HEK293 (cell line): ENCODE data around the gene SEMA6D.
A peak's percentile ranks its signal among the peaks of the same experiment; 100 is the strongest.

ENCODE experiments used
- CTCF ChIA-PET: fragments of 350-600 bp; formaldehyde crosslinking; extraction: SDS; loops from one replicate; lab custom pipeline; 2021; ENCODE audit warnings: antibody characterized with exemption; lab: Yijun Ruan, JAX
- POLR2A ChIA-PET: fragments of 300-600 bp; formaldehyde crosslinking; extraction: SDS; loops from one replicate; lab custom pipeline; 2020; ENCODE audit warnings: antibody characterized with exemption, inconsistent platforms; lab: Yijun Ruan, JAX
- H3K27ac ChIP-seq: fragments of 200-500 bp; sonication (Bioruptor generic); 2 replicates; pipeline ENCODE4 v1.5.1; 2014; ENCODE audit warnings: low read depth, low read length, control low read depth, inconsistent platforms; ENCODE audit errors: extremely low read depth
- H3K36me3 ChIP-seq, 2 experiments: fragments of 200-500 bp in 1 of 2; sonication (Bioruptor generic) in 1 of 2; 1 replicate in 1 of 2; 2 replicates in 1 of 2; pipeline ENCODE4 v1.5.1; 2014 to 2017; ENCODE audit warnings: inconsistent platforms in 2 of 2, low read length in 2 of 2; ENCODE audit not compliant: control insufficient read depth in 2 of 2, insufficient read depth in 1 of 2
- H3K4me1 ChIP-seq: fragments of 200-500 bp; sonication (Bioruptor generic); 2 replicates; pipeline ENCODE4 v1.5.1; 2014; ENCODE audit warnings: mild to moderate bottlenecking, low read length, inconsistent platforms; ENCODE audit not compliant: control insufficient read depth, insufficient read depth
- H3K4me3 ChIP-seq: 2 replicates; pipeline ENCODE4 v1.5.1; 2011; ENCODE audit warnings: low read depth, mild to moderate bottlenecking, control low read depth, low read length, moderate library complexity
- H3K9me3 ChIP-seq: fragments of 200-500 bp; sonication (Bioruptor generic); 2 replicates; pipeline ENCODE4 v1.5.1; 2014; ENCODE audit warnings: low read depth, low read length, inconsistent platforms; ENCODE audit not compliant: control insufficient read depth, insufficient read depth
- BCL11A ChIP-seq: fragments of 450-650 bp; formaldehyde crosslinking; IDR thresholded peaks from 2 replicates; pipeline ENCODE4 v1.5.1; 2016; ENCODE audit warnings: low read depth, missing biosample characterization, missing genetic modification characterization
- HOXA7 ChIP-seq: sonication (generic); formaldehyde crosslinking; IDR thresholded peaks from 2 replicates; pipeline ENCODE4 v1.8.1; 2022; ENCODE audit warnings: missing genetic modification reagents, borderline replicate concordance
- SCRT2 ChIP-seq: fragments of 450-650 bp; formaldehyde crosslinking; IDR thresholded peaks from 2 replicates; pipeline ENCODE4 v1.5.1; 2016; ENCODE audit warnings: missing biosample characterization, missing genetic modification characterization
- SP2 ChIP-seq: fragments of 450-650 bp; formaldehyde crosslinking; IDR thresholded peaks from 2 replicates; pipeline ENCODE4 v1.5.1; 2016; ENCODE audit warnings: missing biosample characterization, missing genetic modification characterization
- ZBTB20 ChIP-seq: fragments of 450-650 bp; formaldehyde crosslinking; IDR thresholded peaks from 2 replicates; pipeline ENCODE4 v1.5.1; 2016; ENCODE audit warnings: missing biosample characterization, missing genetic modification characterization
- ZFHX2 ChIP-seq: fragments of 450-650 bp; formaldehyde crosslinking; conservative IDR thresholded peaks from 2 replicates; pipeline ENCODE4 v1.5.1; 2016; ENCODE audit warnings: missing biosample characterization, missing genetic modification characterization
- ZNF140 ChIP-seq: fragments of 450-650 bp; formaldehyde crosslinking; IDR thresholded peaks from 2 replicates; pipeline ENCODE4 v1.5.1; 2016; ENCODE audit warnings: missing biosample characterization, missing genetic modification characterization
- ZNF202 ChIP-seq: fragments of 450-650 bp; formaldehyde crosslinking; IDR thresholded peaks from 2 replicates; pipeline ENCODE4 v1.5.1; 2016; ENCODE audit warnings: missing biosample characterization, missing genetic modification characterization, borderline replicate concordance
- ZNF214 ChIP-seq: fragments of 450-650 bp; formaldehyde crosslinking; IDR thresholded peaks from 2 replicates; pipeline ENCODE4 v1.5.1; 2017; ENCODE audit warnings: missing biosample characterization, mild to moderate bottlenecking, missing genetic modification characterization, borderline replicate concordance
- ZNF239 ChIP-seq: fragments of 450-650 bp; formaldehyde crosslinking; IDR thresholded peaks from 2 replicates; pipeline ENCODE4 v1.5.1; 2016; ENCODE audit warnings: missing biosample characterization, missing genetic modification characterization
- ZNF473 ChIP-seq: fragments of 450-650 bp; formaldehyde crosslinking; IDR thresholded peaks from 2 replicates; pipeline ENCODE4 v1.5.1; 2017; ENCODE audit warnings: missing biosample characterization, missing genetic modification characterization
- ZNF48 ChIP-seq: fragments of 450-650 bp; formaldehyde crosslinking; IDR thresholded peaks from 2 replicates; pipeline ENCODE4 v1.5.1; 2016; ENCODE audit warnings: missing biosample characterization, missing genetic modification characterization
- ZNF549 ChIP-seq: fragments of 450-650 bp; IDR thresholded peaks from 2 replicates; pipeline ENCODE4 v1.5.1; 2018; ENCODE audit warnings: missing biosample characterization, missing genetic modification characterization, mild to moderate bottlenecking, inconsistent platforms, moderate library complexity
- ZNF561 ChIP-seq: fragments of 450-650 bp; IDR thresholded peaks from 2 replicates; pipeline ENCODE4 v1.5.1; 2018; ENCODE audit warnings: missing biosample characterization, missing genetic modification characterization, borderline replicate concordance
- ZNF610 ChIP-seq: fragments of 450-650 bp; formaldehyde crosslinking; IDR thresholded peaks from 2 replicates; pipeline ENCODE4 v1.5.1; 2016; ENCODE audit warnings: missing biosample characterization, missing genetic modification characterization, borderline replicate concordance
- ZNF658 ChIP-seq: fragments of 450-650 bp; formaldehyde crosslinking; IDR thresholded peaks from 2 replicates; pipeline ENCODE4; 2016; ENCODE audit warnings: missing biosample characterization, missing genetic modification characterization
- TF ChIP-seq, protein P1 (sequence below): fragments of 450-650 bp; formaldehyde crosslinking; IDR thresholded peaks from 2 replicates; pipeline ENCODE4 v1.5.1; 2016; ENCODE audit warnings: missing biosample characterization, missing genetic modification characterization
- TF ChIP-seq, protein P2 (sequence below): fragments of 450-650 bp; formaldehyde crosslinking; IDR thresholded peaks from 2 replicates; pipeline ENCODE4 v1.5.1; 2017; ENCODE audit warnings: missing biosample characterization, missing genetic modification characterization
- TF ChIP-seq, protein P3 (sequence below): fragments of 450-650 bp; formaldehyde crosslinking; optimal IDR thresholded peaks from 2 replicates; pipeline ENCODE3; 2016; ENCODE audit warnings: missing biosample characterization, mild to moderate bottlenecking, missing genetic modification characterization
- TF ChIP-seq, protein P4 (sequence below): fragments of 450-650 bp; formaldehyde crosslinking; IDR thresholded peaks from 2 replicates; pipeline ENCODE4 v1.5.1; 2016; ENCODE audit warnings: missing biosample characterization, missing genetic modification characterization
- TF ChIP-seq, protein P5 (sequence below): fragments of 450-650 bp; formaldehyde crosslinking; IDR thresholded peaks from 2 replicates; pipeline ENCODE4 v1.5.1; 2016; ENCODE audit warnings: missing biosample characterization, missing genetic modification characterization
- TF ChIP-seq, protein P6 (sequence below): fragments of 450-650 bp; formaldehyde crosslinking; IDR thresholded peaks from 2 replicates; pipeline ENCODE4 v1.5.1; 2016; ENCODE audit warnings: missing biosample characterization, missing genetic modification characterization

The SEMA6D gene

DNA sequence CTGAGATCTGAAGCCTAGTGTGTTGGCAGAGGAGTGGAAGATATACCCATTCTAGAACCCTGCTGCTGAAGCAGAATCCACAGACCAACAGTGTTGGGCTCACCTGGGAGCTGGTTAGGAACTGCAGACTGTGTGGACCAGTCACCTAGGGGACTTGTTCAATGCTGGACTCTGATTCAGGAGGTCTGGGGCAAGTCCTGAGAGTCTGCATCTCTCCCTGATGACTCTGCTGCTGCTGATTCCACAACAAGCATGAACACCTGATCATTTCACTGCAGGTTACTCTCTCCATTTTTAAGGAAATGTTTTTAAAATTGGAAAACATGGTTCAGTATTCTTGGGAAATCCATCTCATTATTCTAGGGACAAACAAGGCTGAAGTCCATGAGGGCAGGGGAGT is 84.9 kb downstream of the SEMA6D start (continued):
- TF ChIP-seq ZNF48 (no peak), BCL11A (tag by site-specific recombination) (no peak), ZNF473 (tag by site-specific recombination) (no peak), HOXA7 (CRISPR knock-in tag) (no peak), ZNF561 (tag by site-specific recombination) (no peak), ZNF658 (tag by site-specific recombination) (no peak), ZNF140 (tag by site-specific recombination) (no peak), ZNF214 (tag by site-specific recombination) (no peak)
- TF ChIP-seq, protein P1, sequence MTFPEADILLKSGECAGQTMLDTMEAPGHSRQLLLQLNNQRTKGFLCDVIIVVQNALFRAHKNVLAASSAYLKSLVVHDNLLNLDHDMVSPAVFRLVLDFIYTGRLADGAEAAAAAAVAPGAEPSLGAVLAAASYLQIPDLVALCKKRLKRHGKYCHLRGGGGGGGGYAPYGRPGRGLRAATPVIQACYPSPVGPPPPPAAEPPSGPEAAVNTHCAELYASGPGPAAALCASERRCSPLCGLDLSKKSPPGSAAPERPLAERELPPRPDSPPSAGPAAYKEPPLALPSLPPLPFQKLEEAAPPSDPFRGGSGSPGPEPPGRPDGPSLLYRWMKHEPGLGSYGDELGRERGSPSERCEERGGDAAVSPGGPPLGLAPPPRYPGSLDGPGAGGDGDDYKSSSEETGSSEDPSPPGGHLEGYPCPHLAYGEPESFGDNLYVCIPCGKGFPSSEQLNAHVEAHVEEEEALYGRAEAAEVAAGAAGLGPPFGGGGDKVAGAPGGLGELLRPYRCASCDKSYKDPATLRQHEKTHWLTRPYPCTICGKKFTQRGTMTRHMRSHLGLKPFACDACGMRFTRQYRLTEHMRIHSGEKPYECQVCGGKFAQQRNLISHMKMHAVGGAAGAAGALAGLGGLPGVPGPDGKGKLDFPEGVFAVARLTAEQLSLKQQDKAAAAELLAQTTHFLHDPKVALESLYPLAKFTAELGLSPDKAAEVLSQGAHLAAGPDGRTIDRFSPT (tag by site-specific recombination): no peak
- TF ChIP-seq, protein P2, sequence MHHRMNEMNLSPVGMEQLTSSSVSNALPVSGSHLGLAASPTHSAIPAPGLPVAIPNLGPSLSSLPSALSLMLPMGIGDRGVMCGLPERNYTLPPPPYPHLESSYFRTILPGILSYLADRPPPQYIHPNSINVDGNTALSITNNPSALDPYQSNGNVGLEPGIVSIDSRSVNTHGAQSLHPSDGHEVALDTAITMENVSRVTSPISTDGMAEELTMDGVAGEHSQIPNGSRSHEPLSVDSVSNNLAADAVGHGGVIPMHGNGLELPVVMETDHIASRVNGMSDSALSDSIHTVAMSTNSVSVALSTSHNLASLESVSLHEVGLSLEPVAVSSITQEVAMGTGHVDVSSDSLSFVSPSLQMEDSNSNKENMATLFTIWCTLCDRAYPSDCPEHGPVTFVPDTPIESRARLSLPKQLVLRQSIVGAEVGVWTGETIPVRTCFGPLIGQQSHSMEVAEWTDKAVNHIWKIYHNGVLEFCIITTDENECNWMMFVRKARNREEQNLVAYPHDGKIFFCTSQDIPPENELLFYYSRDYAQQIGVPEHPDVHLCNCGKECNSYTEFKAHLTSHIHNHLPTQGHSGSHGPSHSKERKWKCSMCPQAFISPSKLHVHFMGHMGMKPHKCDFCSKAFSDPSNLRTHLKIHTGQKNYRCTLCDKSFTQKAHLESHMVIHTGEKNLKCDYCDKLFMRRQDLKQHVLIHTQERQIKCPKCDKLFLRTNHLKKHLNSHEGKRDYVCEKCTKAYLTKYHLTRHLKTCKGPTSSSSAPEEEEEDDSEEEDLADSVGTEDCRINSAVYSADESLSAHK (tag by site-specific recombination): no peak
- TF ChIP-seq, protein P3, sequence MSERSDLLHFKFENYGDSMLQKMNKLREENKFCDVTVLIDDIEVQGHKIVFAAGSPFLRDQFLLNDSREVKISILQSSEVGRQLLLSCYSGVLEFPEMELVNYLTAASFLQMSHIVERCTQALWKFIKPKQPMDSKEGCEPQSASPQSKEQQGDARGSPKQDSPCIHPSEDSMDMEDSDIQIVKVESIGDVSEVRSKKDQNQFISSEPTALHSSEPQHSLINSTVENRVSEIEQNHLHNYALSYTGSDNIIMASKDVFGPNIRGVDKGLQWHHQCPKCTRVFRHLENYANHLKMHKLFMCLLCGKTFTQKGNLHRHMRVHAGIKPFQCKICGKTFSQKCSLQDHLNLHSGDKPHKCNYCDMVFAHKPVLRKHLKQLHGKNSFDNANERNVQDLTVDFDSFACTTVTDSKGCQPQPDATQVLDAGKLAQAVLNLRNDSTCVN: no peak
- TF ChIP-seq, all 188 proteins: peak for 0

DNA sequence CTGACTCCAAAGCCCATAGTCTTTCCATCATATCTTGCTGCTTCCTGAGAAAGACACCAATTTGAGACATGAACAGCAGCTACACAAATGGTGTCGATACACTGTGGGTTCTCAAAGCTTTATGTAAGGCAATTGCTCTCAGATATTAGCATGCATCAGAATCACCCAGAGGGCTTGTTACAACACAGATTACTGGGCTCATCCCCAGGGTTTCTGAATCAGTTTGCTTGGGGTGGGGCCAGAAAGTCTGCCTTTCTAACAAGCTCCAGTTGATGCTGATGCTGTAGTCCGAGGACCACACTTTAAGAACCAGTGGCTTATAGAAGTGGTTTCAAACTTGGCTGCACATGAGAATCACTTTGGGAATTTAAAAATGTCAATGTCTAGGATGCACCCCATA is 86.5 kb downstream of the SEMA6D start:
- no peak overlapping the region for H3K4me3 ChIP-seq
- POLR2A ChIA-PET: no interaction called here
- no peaks in the 10 kb centered on the region for H3K4me1 ChIP-seq
- CTCF ChIA-PET: no interaction called here
- TF ChIP-seq ZBTB20: peak; percentile 60
- TF ChIP-seq, protein P4, sequence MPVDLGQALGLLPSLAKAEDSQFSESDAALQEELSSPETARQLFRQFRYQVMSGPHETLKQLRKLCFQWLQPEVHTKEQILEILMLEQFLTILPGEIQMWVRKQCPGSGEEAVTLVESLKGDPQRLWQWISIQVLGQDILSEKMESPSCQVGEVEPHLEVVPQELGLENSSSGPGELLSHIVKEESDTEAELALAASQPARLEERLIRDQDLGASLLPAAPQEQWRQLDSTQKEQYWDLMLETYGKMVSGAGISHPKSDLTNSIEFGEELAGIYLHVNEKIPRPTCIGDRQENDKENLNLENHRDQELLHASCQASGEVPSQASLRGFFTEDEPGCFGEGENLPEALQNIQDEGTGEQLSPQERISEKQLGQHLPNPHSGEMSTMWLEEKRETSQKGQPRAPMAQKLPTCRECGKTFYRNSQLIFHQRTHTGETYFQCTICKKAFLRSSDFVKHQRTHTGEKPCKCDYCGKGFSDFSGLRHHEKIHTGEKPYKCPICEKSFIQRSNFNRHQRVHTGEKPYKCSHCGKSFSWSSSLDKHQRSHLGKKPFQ (tag by site-specific recombination): no peak
- no peak overlapping the region for H3K27ac ChIP-seq
- H3K36me3 ChIP-seq: no peaks in the 10 kb centered on the region
- H3K9me3 ChIP-seq: no peaks in the 10 kb centered on the region

DNA sequence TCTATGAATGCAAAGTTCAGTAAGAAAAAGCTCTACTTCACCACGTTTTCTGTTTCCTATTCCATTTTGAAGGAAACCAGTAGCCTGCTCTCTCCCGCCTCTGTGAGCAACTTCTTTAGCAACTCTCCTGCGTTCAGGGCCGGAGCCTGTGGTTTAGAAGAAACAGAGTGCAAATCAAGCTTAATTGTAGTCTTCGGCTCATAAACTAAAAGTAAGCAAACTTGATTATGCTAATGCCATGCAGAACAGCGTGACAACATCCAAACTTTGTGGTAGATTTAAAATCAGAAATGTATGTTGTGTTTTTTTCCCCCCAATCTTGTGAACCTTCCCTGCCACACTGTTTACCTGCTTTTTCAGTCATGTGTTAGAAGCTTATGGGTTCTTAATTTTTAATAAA is 87.4 kb downstream of the SEMA6D start:
- no peaks in the 10 kb centered on the region for H3K4me1 ChIP-seq
- ChIA-PET CTCF (interaction anchor here (0.6 kb wide), 1 partner anchor 451 kb away, joined by 5 read pairs; no protein-coding TSS in a partner anchor), POLR2A (no interaction called here)
- H3K27ac ChIP-seq: no peak overlapping the region
- H3K4me3 ChIP-seq: no peak overlapping the region
- no peaks in the 10 kb centered on the region for H3K36me3 ChIP-seq
- no peaks in the 10 kb centered on the region for H3K9me3 ChIP-seq
- TF ChIP-seq ZNF202 (tag by site-specific recombination) (no peak), ZNF239 (tag by site-specific recombination) (no peak), ZNF549 (tag by site-specific recombination) (no peak), ZFHX2 (tag by site-specific recombination) (no peak), SCRT2 (tag by site-specific recombination) (no peak), ZNF610 (tag by site-specific recombination) (no peak), SP2 (tag by site-specific recombination) (no peak)
- TF ChIP-seq, protein P5, sequence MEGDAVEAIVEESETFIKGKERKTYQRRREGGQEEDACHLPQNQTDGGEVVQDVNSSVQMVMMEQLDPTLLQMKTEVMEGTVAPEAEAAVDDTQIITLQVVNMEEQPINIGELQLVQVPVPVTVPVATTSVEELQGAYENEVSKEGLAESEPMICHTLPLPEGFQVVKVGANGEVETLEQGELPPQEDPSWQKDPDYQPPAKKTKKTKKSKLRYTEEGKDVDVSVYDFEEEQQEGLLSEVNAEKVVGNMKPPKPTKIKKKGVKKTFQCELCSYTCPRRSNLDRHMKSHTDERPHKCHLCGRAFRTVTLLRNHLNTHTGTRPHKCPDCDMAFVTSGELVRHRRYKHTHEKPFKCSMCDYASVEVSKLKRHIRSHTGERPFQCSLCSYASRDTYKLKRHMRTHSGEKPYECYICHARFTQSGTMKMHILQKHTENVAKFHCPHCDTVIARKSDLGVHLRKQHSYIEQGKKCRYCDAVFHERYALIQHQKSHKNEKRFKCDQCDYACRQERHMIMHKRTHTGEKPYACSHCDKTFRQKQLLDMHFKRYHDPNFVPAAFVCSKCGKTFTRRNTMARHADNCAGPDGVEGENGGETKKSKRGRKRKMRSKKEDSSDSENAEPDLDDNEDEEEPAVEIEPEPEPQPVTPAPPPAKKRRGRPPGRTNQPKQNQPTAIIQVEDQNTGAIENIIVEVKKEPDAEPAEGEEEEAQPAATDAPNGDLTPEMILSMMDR (tag by site-specific recombination): no peak
- TF ChIP-seq, protein P6, sequence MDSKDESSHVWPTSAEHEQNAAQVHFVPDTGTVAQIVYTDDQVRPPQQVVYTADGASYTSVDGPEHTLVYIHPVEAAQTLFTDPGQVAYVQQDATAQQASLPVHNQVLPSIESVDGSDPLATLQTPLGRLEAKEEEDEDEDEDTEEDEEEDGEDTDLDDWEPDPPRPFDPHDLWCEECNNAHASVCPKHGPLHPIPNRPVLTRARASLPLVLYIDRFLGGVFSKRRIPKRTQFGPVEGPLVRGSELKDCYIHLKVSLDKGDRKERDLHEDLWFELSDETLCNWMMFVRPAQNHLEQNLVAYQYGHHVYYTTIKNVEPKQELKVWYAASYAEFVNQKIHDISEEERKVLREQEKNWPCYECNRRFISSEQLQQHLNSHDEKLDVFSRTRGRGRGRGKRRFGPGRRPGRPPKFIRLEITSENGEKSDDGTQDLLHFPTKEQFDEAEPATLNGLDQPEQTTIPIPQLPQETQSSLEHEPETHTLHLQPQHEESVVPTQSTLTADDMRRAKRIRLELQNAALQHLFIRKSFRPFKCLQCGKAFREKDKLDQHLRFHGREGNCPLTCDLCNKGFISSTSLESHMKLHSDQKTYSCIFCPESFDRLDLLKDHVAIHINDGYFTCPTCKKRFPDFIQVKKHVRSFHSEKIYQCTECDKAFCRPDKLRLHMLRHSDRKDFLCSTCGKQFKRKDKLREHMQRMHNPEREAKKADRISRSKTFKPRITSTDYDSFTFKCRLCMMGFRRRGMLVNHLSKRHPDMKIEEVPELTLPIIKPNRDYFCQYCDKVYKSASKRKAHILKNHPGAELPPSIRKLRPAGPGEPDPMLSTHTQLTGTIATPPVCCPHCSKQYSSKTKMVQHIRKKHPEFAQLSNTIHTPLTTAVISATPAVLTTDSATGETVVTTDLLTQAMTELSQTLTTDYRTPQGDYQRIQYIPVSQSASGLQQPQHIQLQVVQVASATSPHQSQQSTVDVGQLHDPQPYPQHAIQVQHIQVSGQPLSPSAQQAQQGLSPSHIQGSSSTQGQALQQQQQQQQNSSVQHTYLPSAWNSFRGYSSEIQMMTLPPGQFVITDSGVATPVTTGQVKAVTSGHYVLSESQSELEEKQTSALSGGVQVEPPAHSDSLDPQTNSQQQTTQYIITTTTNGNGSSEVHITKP: no peak
